ENCODE measurements around the gene TNFSF18. TPM values are rescaled to one million over a fixed set of nuclear protein-coding genes. Genes with fewer than 3 reads are reported as not detected.

Gene TNFSF18
- total RNA-seq, 3 donors from 2014 or later: not detected

GRCh38 chr1:173056365-173056764 is 5.6 kb upstream of the TNFSF18 start:
- Mint-ChIP-seq H3K4me3 (no peak overlapping the region), H3K27me3 (ENCODE audit: low read depth) (no peaks in the 10 kb centered on the region), H3K9me3 (no peaks in the 10 kb centered on the region)

GRCh38 chr1:173052681-173053196 is 2.0 kb upstream of the TNFSF18 start:
- DNase-seq (no peak), ATAC-seq (no peak)
- Mint-ChIP-seq H3K4me3 (no peak overlapping the region), H3K36me3 (ENCODE audit: insufficient read depth) (no peaks in the 10 kb centered on the region), H3K27me3 (ENCODE audit: low read depth) (peaks cover 3% of the 10 kb centered on the region), H3K9me3 (no peaks in the 10 kb centered on the region), H3K4me1 (ENCODE audit: low read depth) (peaks cover 4% of the 10 kb centered on the region)

More at GRCh38 chr1:173056365-173056764, 5.6 kb upstream of the TNFSF18 start:
- no peak for DNase-seq
- Mint-ChIP-seq H3K36me3 (ENCODE audit: insufficient read depth) (no peaks in the 10 kb centered on the region), H3K4me1 (ENCODE audit: low read depth) (no peaks in the 10 kb centered on the region)
- no peak for ATAC-seq

- no peak for DNase-seq
- no peak overlapping the region for H3K4me3 Mint-ChIP-seq
- no peaks in the 10 kb centered on the region for H3K9me3 Mint-ChIP-seq
- no peak for ATAC-seq
- peaks cover 3% of the 10 kb centered on the region for H3K27me3 Mint-ChIP-seq (ENCODE audit: low read depth)
- H3K4me1 Mint-ChIP-seq (ENCODE audit: low read depth): peaks cover 4% of the 10 kb centered on the region
- H3K36me3 Mint-ChIP-seq (ENCODE audit: insufficient read depth): no peaks in the 10 kb centered on the region
These were observed 1.5 kb downstream of the TNFSF18 start for GRCh38 chr1:173049322-173049633.

- Mint-ChIP-seq H3K36me3 (ENCODE audit: insufficient read depth) (no peaks in the 10 kb centered on the region), H3K4me1 (ENCODE audit: low read depth) (peaks cover 4% of the 10 kb centered on the region), H3K9me3 (no peaks in the 10 kb centered on the region), H3K27me3 (ENCODE audit: low read depth) (peaks cover 3% of the 10 kb centered on the region), H3K4me3 (no peak overlapping the region)
- no peak for DNase-seq
- ATAC-seq: no peak
These were observed 2.0 kb downstream of the TNFSF18 start for GRCh38 chr1:173048621-173049321.

GRCh38 chr1:173044656-173045055 is 6.1 kb downstream of the TNFSF18 start:
- no peak for ATAC-seq
- no peak for DNase-seq
- no peaks in the 10 kb centered on the region for H3K36me3 Mint-ChIP-seq (ENCODE audit: insufficient read depth)
- H3K9me3 Mint-ChIP-seq: no peaks in the 10 kb centered on the region
- H3K4me3 Mint-ChIP-seq: no peak overlapping the region
- H3K27me3 Mint-ChIP-seq (ENCODE audit: low read depth): no peaks in the 10 kb centered on the region
- H3K4me1 Mint-ChIP-seq (ENCODE audit: low read depth): no peaks in the 10 kb centered on the region

GRCh38 chr1:173043253-173043652 is 7.5 kb downstream of the TNFSF18 start:
- ATAC-seq (no peak), DNase-seq (no peak)

GRCh38 chr1:173042806-173043205 is 7.9 kb downstream of the TNFSF18 start:
- H3K4me3 Mint-ChIP-seq: no peak overlapping the region
- H3K27me3 Mint-ChIP-seq (ENCODE audit: low read depth): no peaks in the 10 kb centered on the region
- no peaks in the 10 kb centered on the region for H3K9me3 Mint-ChIP-seq
- no peaks in the 10 kb centered on the region for H3K36me3 Mint-ChIP-seq (ENCODE audit: insufficient read depth)
- no peak for DNase-seq
- peaks cover 14% of the 10 kb centered on the region for H3K4me1 Mint-ChIP-seq (ENCODE audit: low read depth)
- ATAC-seq: no peak

More at GRCh38 chr1:173043253-173043652, 7.5 kb downstream of the TNFSF18 start:
- H3K36me3 Mint-ChIP-seq (ENCODE audit: insufficient read depth): no peaks in the 10 kb centered on the region
- peaks cover 12% of the 10 kb centered on the region for H3K4me1 Mint-ChIP-seq (ENCODE audit: low read depth)
- H3K27me3 Mint-ChIP-seq (ENCODE audit: low read depth): no peaks in the 10 kb centered on the region
- H3K4me3 Mint-ChIP-seq: no peak overlapping the region
- H3K9me3 Mint-ChIP-seq: no peaks in the 10 kb centered on the region

GRCh38 chr1:173039626-173040025 is 11.1 kb downstream of the TNFSF18 start:
- no peaks in the 10 kb centered on the region for H3K27me3 Mint-ChIP-seq (ENCODE audit: low read depth)
- no peaks in the 10 kb centered on the region for H3K36me3 Mint-ChIP-seq (ENCODE audit: insufficient read depth)
- no peak overlapping the region for H3K4me3 Mint-ChIP-seq
- ATAC-seq (no peak), DNase-seq (no peak)
- H3K4me1 Mint-ChIP-seq (ENCODE audit: low read depth): peaks cover 14% of the 10 kb centered on the region
- H3K9me3 Mint-ChIP-seq: no peaks in the 10 kb centered on the region

- H3K9me3 Mint-ChIP-seq: no peaks in the 10 kb centered on the region
- no peaks in the 10 kb centered on the region for H3K36me3 Mint-ChIP-seq (ENCODE audit: insufficient read depth)
- no peaks in the 10 kb centered on the region for H3K27me3 Mint-ChIP-seq (ENCODE audit: low read depth)
- H3K4me1 Mint-ChIP-seq (ENCODE audit: low read depth): peaks cover 14% of the 10 kb centered on the region
- no peak overlapping the region for H3K4me3 Mint-ChIP-seq
- ATAC-seq (peak; percentile 79 to 84), DNase-seq (no peak)
These were observed 11.7 kb downstream of the TNFSF18 start for GRCh38 chr1:173038875-173039554.

GRCh38 chr1:173024543-173024942 is 26.2 kb downstream of the TNFSF18 start:
- no peaks in the 10 kb centered on the region for H3K36me3 Mint-ChIP-seq (ENCODE audit: insufficient read depth)
- H3K27me3 Mint-ChIP-seq (ENCODE audit: low read depth): no peaks in the 10 kb centered on the region
- ATAC-seq (no peak), DNase-seq (no peak)
- no peaks in the 10 kb centered on the region for H3K9me3 Mint-ChIP-seq
- H3K4me1 Mint-ChIP-seq (ENCODE audit: low read depth): peaks cover 4% of the 10 kb centered on the region
- no peak overlapping the region for H3K4me3 Mint-ChIP-seq

- ATAC-seq: no peak
- Mint-ChIP-seq H3K4me1 (ENCODE audit: low read depth) (peaks cover 8% of the 10 kb centered on the region), H3K27me3 (ENCODE audit: low read depth) (no peaks in the 10 kb centered on the region), H3K9me3 (no peaks in the 10 kb centered on the region), H3K36me3 (ENCODE audit: insufficient read depth) (no peaks in the 10 kb centered on the region), H3K4me3 (no peak overlapping the region)
- no peak for DNase-seq
These were observed 27.4 kb downstream of the TNFSF18 start for GRCh38 chr1:173023343-173023742.

GRCh38 chr1:173020138-173020750 is 30.5 kb downstream of the TNFSF18 start:
- Mint-ChIP-seq H3K27me3 (ENCODE audit: low read depth) (no peaks in the 10 kb centered on the region), H3K4me3 (no peak overlapping the region), H3K9me3 (no peaks in the 10 kb centered on the region), H3K4me1 (ENCODE audit: low read depth) (peaks cover 14% of the 10 kb centered on the region), H3K36me3 (ENCODE audit: insufficient read depth) (no peaks in the 10 kb centered on the region)
- DNase-seq (no peak), ATAC-seq (no peak)

- ATAC-seq (no peak), DNase-seq (no peak)
- H3K4me3 Mint-ChIP-seq: no peak overlapping the region
- no peaks in the 10 kb centered on the region for H3K9me3 Mint-ChIP-seq
- H3K4me1 Mint-ChIP-seq (ENCODE audit: low read depth): peaks cover 14% of the 10 kb centered on the region
- no peaks in the 10 kb centered on the region for H3K27me3 Mint-ChIP-seq (ENCODE audit: low read depth)
- no peaks in the 10 kb centered on the region for H3K36me3 Mint-ChIP-seq (ENCODE audit: insufficient read depth)
These were observed 32.9 kb downstream of the TNFSF18 start for GRCh38 chr1:173017792-173018191.

GRCh38 chr1:173016419-173016818 is 34.3 kb downstream of the TNFSF18 start:
- DNase-seq (no peak), ATAC-seq (no peak)
- Mint-ChIP-seq H3K4me1 (ENCODE audit: low read depth) (peaks cover 14% of the 10 kb centered on the region), H3K9me3 (no peaks in the 10 kb centered on the region), H3K36me3 (ENCODE audit: insufficient read depth) (no peaks in the 10 kb centered on the region), H3K4me3 (no peak overlapping the region), H3K27me3 (ENCODE audit: low read depth) (no peaks in the 10 kb centered on the region)

- no peak for DNase-seq
- Mint-ChIP-seq H3K36me3 (ENCODE audit: insufficient read depth) (no peaks in the 10 kb centered on the region), H3K9me3 (no peaks in the 10 kb centered on the region), H3K4me1 (ENCODE audit: low read depth) (peaks cover 10% of the 10 kb centered on the region), H3K27me3 (ENCODE audit: low read depth) (no peaks in the 10 kb centered on the region), H3K4me3 (no peak overlapping the region)
- no peak for ATAC-seq
These were observed 35.1 kb downstream of the TNFSF18 start for GRCh38 chr1:173015629-173016028.
